ENCODE data around the gene IRGC. TPM values are rescaled to one million over a fixed set of nuclear protein-coding genes. Genes with fewer than 3 reads are reported as not detected.

The IRGC gene
- total and polyA plus RNA-seq, 2 of the 13 experiments (the other 11 are each of a cell fraction or from before 2014, with no cell fraction given) = not detected

- 0% methylated on average over 1 of the region's 4 CpGs for WGBS (ENCODE audit: low lambda C conversion rate)
- DNase-seq (ENCODE audit: low spot score) (no peak), FAIRE-seq (no peak), ATAC-seq (no peak; the same call in 2 of the 3 replicates)
- peaks cover 16% of the 10 kb centered on the region; the same call in 1 of the 2 replicates for H3K4me1 ChIP-seq (ENCODE audit: insufficient read depth, low read length)
- H4K20me1 ChIP-seq (ENCODE audit: insufficient read depth, low read length) = no peaks in the 10 kb centered on the region
- H3K79me2 ChIP-seq (ENCODE audit: insufficient read depth, low read length) = no peaks in the 10 kb centered on the region
- BruUV-seq (replicated peaks) = no TSS peak
- H3K27ac ChIP-seq (ENCODE audit: extremely low read length, insufficient read depth, low read length) = no peak overlapping the region
- no peaks in the 10 kb centered on the region for H3K9me3 ChIP-seq (ENCODE audit: low read length)
- H3K4me2 ChIP-seq (ENCODE audit: low read depth, low read length) = no peak overlapping the region
- in situ Hi-C loops (cut with HindIII; ENCODE audit: extremely low pct_ligation_motif_present, low pct_unique_long_range_greater_than_20kb) = no loop called here
- H3K36me3 ChIP-seq (replicated peaks in 1 of 2; ENCODE audit: control insufficient read depth in 1 of 2, insufficient read depth in 2 of 2, low read length in 2 of 2) = no peaks in the 10 kb centered on the region
- no peak for TF ChIP-seq ZBTB37 (CRISPR knock-in tag; IDR thresholded peaks at IDR 0.05)
- H2AFZ ChIP-seq (ENCODE audit: low read length) = no peak overlapping the region
- ChIA-PET POLR2A (interaction anchor here (2.4 kb wide), 1 partner anchor 12 kb away, joined by 20 read pairs; the partner anchor contains the start of gene SMG9), CTCF (ENCODE audit: low intra/inter-chr PET ratio, low total read pairs) (interaction anchor here (1.0 to 1.2 kb wide), 2 partner anchors 8 to 19 kb away, joined by 4 read pairs; no protein-coding TSS in a partner anchor)
- no peak overlapping the region for H3K9ac ChIP-seq (ENCODE audit: insufficient read depth, low read depth, low read length)
- intact Hi-C loops (cut with micrococcal nuclease; ENCODE audit: unreplicated experiment) = loop anchor here (10.0 kb wide), 1 partner anchor 102 kb away; no protein-coding TSS in a partner anchor
- no peaks in the 10 kb centered on the region for H3K27me3 ChIP-seq (ENCODE audit: control insufficient read depth in 1 of 2, insufficient read depth in 2 of 2, low read length in 2 of 2)
- H3K4me3 ChIP-seq (replicated peaks in 1 of 3; ENCODE audit: insufficient read depth in 1 of 3, low read depth in 2 of 3, low read length in 3 of 3) = no peak overlapping the region
Observed at GRCh38 chr19:43766755-43767043, 50.8 kb downstream of the IRGC start.

GRCh38 chr19:43767316-43767715 is 51.4 kb downstream of the IRGC start:
- Histone ChIP-seq H3K27me3 (ENCODE audit: control insufficient read depth in 1 of 2, insufficient read depth in 2 of 2, low read length in 2 of 2) (no peaks in the 10 kb centered on the region), H3K4me1 (ENCODE audit: insufficient read depth, low read length) (peaks cover 16% of the 10 kb centered on the region; the same call in 1 of the 2 replicates), H2AFZ (ENCODE audit: low read length) (no peak overlapping the region), H3K4me3 (replicated peaks in 1 of 3; ENCODE audit: insufficient read depth in 1 of 3, low read depth in 2 of 3, low read length in 3 of 3) (no peak overlapping the region), H3K36me3 (replicated peaks in 1 of 2; ENCODE audit: control insufficient read depth in 1 of 2, insufficient read depth in 2 of 2, low read length in 2 of 2) (no peaks in the 10 kb centered on the region), H4K20me1 (ENCODE audit: insufficient read depth, low read length) (no peaks in the 10 kb centered on the region), H3K79me2 (ENCODE audit: insufficient read depth, low read length) (no peaks in the 10 kb centered on the region), H3K4me2 (ENCODE audit: low read depth, low read length) (no peak overlapping the region), H3K9me3 (ENCODE audit: low read length) (no peaks in the 10 kb centered on the region), H3K27ac (ENCODE audit: extremely low read length, insufficient read depth, low read length) (no peak overlapping the region), H3K9ac (ENCODE audit: insufficient read depth, low read depth, low read length) (no peak overlapping the region)
- no peak for DNase-seq (ENCODE audit: low spot score)
- in situ Hi-C loops (cut with HindIII; ENCODE audit: extremely low pct_ligation_motif_present, low pct_unique_long_range_greater_than_20kb) (no loop called here), intact Hi-C loops (cut with micrococcal nuclease; ENCODE audit: unreplicated experiment) (loop anchor here (10.0 kb wide), 1 partner anchor 103 kb away; no protein-coding TSS in a partner anchor)
- 90% methylated on average over 2 of the region's 7 CpGs for WGBS (ENCODE audit: low lambda C conversion rate)
- ATAC-seq = no peak; the same call in 2 of the 3 replicates
- POLR2A ChIA-PET = interaction anchor here (1.6 kb wide), 1 partner anchor 12 kb away, joined by 4 read pairs; the partner anchor contains the start of gene SMG9
- FAIRE-seq = no peak
- CTCF ChIA-PET (ENCODE audit: low intra/inter-chr PET ratio, low total read pairs) = interaction anchor here (1.2 kb wide), 1 partner anchor 18 kb away, joined by 4 read pairs; no protein-coding TSS in a partner anchor
- BruUV-seq (replicated peaks) = no TSS peak
- no peak for TF ChIP-seq ZNF576 (CRISPR knock-in tag; IDR thresholded peaks at IDR 0.05)
- no peak for TF ChIP-seq FOXM1 (CRISPR knock-in tag; IDR thresholded peaks at IDR 0.05)
- no peak for TF ChIP-seq HDAC1 (CRISPR knock-in tag; IDR thresholded peaks at IDR 0.05)
- no peak for TF ChIP-seq ZNF33B (CRISPR knock-in tag; IDR thresholded peaks at IDR 0.05)
- TF ChIP-seq XBP1 (CRISPR knock-in tag; IDR thresholded peaks at IDR 0.05) = no peak
- no peak for TF ChIP-seq CCDC6 (CRISPR knock-in tag; IDR thresholded peaks at IDR 0.05)
- TF ChIP-seq ZNF776 (CRISPR knock-in tag; IDR thresholded peaks at IDR 0.05) = no peak
- TF ChIP-seq, protein P1, sequence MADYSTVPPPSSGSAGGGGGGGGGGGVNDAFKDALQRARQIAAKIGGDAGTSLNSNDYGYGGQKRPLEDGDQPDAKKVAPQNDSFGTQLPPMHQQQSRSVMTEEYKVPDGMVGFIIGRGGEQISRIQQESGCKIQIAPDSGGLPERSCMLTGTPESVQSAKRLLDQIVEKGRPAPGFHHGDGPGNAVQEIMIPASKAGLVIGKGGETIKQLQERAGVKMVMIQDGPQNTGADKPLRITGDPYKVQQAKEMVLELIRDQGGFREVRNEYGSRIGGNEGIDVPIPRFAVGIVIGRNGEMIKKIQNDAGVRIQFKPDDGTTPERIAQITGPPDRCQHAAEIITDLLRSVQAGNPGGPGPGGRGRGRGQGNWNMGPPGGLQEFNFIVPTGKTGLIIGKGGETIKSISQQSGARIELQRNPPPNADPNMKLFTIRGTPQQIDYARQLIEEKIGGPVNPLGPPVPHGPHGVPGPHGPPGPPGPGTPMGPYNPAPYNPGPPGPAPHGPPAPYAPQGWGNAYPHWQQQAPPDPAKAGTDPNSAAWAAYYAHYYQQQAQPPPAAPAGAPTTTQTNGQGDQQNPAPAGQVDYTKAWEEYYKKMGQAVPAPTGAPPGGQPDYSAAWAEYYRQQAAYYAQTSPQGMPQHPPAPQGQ (CRISPR knock-in tag; IDR thresholded peaks at IDR 0.05; ENCODE audit: borderline replicate concordance) = no peak
- TF ChIP-seq SYNCRIP (IDR thresholded peaks at IDR 0.05; ENCODE audit: insufficient read depth, low read depth, low read length) = no peak
- no peak for TF ChIP-seq SCMH1 (CRISPR knock-in tag; IDR thresholded peaks at IDR 0.05; ENCODE audit: borderline replicate concordance)
- no peak for TF ChIP-seq KLF6 (CRISPR knock-in tag; IDR thresholded peaks at IDR 0.05)
- TF ChIP-seq ZNF124 (CRISPR knock-in tag; IDR thresholded peaks at IDR 0.05) = no peak
- TF ChIP-seq EED (CRISPR knock-in tag; IDR thresholded peaks at IDR 0.05) = no peak
- no peak for TF ChIP-seq ZNF263 (CRISPR knock-in tag; IDR thresholded peaks at IDR 0.05)
- no peak for TF ChIP-seq POLR2AphosphoS5 (IDR thresholded peaks at IDR 0.05; ENCODE audit: low read depth, low read length)

Data from HepG2 (cell line).